Right forelimb (tissue), 1 donor: Measurements from ENCODE around the gene PAXX.
"Not testable (repeated sequence)": the region's sequence is repeated elsewhere in the genome, so short reads cannot be mapped to it uniquely, and the experiment has no call there.

ENCODE experiments used
- DNase-seq: peaks from one replicate; pipeline ENCODE4 v3.0.0-alpha.2; 2018

Gene PAXX

DNA sequence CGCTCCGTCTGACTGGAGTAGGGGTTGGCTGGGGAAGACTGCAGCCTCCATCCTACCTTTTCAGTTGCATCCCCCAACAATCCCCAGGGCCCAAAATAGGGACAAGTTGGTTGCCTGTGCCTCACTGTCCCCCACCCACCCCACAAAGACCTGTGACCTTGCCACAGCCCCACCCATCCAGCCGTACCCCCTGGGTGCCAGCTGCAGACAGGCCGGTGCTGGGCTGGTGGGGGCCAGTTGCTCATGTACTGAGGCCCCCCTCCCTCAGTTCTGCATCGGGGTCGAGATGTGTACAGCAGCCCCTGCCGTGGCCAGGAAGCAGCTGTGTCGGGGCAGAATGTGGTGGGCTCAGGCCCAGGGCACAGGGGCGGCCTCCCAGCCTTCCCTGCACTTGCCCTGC lies 9.1 kb upstream of the PAXX start:
- no peak for DNase-seq

DNA sequence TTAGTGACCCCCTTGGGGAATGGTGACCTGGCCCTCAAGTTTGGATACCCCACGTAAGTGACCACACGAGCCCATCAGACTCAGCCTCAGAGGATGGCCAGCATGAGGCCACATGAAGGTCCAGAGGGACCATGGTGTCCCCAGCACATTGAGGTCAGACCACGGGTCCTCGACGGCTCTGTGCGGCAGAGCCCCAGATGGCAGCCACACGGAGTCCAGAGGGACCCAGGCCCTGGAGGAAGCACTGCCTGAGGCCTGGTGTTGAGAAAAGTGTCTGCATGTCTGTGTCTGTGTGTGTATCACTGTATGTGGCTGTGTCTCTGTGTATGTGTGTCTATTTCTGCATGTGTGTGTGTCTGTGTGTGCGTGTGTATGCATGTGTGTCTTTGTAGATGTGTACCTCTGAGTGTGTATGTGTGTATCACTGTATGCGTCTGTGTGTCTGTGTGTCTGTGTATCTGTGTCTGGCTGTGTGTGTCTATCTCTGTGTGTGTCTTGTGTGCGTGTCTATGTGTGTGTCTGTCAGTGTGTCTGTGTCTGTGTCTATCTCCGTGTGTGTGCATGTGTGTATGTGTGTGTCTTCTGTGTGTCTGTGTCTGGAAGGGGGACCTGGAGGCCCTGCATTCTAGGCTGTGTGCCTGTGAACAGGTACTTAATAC lies 8.4 kb upstream of the PAXX start:
- no peak for DNase-seq

GRCh38 chr9:136984464-136985026 lies 7.7 kb upstream of the PAXX start:
- no peak for DNase-seq

DNA sequence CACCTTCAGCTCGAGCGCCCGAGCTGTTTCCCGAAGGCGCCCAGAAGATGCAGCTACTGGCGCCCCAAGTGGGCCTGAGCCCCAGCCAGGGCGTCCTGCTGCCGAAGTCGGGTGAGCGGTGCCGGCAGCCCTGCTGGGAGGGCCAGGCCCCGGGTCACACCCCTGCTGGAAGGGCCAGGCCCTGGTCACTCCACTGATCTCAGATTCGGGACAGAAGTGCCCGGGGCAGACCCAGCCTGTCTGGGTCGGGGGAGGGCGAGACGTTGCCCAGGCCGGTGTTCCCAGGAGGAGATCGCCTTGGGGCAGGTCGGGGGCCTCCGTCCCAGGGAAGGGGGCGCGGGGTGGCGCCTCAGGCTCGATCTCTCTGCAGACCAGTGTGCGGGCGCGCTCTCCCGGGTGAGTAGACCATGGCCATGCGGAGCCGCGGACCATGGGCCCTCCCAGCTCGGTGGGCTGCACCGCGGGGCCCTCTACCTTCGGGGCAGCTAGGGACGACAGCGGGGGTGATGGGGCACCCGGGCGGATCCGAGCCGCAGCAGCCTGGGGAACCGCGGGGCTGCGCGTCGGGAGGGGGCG lies 7.1 kb upstream of the PAXX start:
- no peak for DNase-seq

DNA sequence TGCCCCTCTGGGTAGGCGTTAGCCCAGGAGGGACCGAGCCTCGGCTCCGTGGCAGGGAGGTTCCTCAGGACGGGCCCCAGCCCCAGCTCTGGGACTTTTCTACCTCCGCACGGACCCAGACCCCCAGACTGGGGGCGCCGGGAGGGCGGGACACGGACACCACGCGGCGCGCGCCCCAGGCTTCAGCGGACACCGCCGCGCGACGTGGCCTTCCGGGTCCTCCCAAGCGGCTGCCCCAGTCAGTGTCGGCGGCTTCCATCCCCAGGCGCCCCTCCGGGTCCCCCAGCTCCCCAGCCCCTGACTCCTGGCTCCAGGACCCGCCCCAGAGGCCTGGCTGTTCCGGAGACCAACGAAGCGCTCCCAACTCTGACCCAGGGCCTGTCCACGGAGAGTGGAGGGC lies 6.4 kb upstream of the PAXX start:
- no peak for DNase-seq

- no peak for DNase-seq
Observed at GRCh38 chr9:136988872-136989271, 3.4 kb upstream of the PAXX start.

DNA sequence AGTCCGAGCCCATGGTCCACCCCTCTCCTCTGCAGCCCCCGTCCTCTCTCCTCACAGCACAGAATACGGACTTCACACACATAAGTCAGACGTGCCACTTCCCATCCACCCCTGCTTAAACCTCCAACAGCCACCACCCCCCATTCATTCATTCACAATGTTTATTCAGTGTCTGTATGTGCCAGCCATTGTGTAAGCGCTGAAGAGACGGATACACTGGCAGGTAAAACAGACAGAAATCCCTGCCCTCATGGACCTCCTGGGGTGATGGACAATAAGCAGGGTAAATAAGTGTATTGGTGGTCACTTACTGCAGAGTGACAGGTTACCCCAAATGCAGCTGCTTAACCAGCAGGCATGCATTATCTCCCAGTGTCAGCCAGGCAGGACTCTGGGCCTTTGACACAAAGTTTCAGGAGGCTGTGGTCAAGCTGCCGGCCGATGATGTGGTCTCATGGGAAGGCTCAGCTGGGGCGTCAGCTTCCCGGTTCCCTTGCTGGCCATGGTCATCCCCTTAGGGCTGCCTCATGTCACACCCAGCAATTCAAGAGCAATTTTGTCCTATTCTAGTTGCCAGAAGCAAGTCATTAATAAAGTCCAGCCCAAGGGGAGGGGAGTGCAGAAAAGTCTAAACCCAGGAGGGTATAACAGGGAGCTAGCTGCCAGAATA lies 1.8 kb upstream of the PAXX start:
- no peak for DNase-seq

DNA sequence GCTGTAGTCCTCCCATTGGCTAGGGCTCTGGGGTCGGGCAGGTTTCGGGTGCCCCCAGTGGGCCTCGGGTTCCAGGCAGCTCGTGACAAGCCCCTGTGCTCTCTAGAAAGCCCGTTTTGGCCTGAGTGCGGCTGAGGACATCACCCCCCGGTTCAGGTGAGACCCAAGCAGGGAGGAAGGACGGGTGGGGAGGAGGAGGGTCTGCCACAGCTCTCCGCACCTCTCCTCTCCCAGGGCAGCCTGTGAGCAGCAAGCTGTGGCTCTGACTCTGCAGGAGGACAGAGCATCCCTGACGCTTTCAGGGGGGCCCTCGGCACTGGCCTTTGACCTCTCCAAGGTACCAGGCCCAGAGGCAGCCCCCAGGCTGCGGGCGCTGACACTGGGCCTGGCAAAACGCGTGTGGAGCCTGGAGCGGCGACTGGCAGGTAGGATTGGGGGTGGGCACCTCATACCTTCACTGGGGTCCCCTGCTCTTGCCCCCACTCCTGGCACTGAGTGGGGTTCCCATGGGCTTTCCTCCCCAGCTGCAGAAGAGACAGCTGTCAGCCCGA lies 672 bp downstream of the PAXX start:
- DNase-seq, result no peak

GRCh38 chr9:136994180-136994887 lies 2.1 kb downstream of the PAXX start:
- no peak for DNase-seq

DNA sequence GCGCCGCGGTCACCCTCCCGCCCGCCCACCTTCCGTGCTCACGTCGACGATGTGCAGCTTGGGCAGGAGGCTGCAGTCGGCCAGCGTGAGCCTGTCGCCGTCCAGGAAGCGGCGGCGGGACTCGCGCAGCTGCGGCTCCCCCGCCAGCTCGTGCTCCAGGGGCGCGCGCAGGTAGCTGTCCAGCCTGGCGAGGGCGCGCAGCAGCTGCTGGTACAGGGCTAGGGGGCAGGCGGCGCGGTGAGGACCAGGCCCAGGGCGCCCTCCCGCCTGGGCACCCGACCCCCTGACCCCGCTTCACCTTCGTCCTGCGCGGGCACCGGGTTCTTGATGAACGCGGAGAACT lies 2.6 kb downstream of the PAXX start:
- DNase-seq, result no peak

- DNase-seq, result no peak
Observed at GRCh38 chr9:136995362-136995761, 3.1 kb downstream of the PAXX start.

DNA sequence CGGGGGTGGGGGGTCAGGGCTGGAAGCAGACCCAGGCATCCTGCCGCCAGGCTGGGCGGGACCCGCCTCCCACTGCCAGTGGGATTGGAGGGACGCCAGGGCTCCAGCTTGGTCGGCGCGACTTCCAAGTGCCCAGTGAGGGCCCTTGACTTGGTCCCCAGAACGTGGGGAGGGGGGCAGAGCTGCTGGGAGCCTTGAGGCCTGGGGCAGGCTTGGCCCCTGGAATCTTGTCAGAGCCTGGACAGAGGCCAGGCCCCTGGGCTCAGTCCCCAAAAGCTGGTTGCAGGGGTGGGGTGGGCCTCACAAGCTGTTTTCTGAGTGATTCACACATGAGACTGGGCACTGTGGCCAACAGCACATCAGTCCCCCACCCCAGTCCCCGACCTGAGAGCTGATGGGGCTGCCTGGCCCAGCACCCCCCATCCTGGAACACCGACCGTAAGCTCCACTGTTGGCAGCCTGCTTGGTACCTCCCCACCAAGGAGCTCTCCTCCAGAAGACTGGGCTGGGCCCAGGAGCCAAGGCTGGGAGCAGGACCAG lies 3.6 kb downstream of the PAXX start:
- DNase-seq, result no peak

DNA sequence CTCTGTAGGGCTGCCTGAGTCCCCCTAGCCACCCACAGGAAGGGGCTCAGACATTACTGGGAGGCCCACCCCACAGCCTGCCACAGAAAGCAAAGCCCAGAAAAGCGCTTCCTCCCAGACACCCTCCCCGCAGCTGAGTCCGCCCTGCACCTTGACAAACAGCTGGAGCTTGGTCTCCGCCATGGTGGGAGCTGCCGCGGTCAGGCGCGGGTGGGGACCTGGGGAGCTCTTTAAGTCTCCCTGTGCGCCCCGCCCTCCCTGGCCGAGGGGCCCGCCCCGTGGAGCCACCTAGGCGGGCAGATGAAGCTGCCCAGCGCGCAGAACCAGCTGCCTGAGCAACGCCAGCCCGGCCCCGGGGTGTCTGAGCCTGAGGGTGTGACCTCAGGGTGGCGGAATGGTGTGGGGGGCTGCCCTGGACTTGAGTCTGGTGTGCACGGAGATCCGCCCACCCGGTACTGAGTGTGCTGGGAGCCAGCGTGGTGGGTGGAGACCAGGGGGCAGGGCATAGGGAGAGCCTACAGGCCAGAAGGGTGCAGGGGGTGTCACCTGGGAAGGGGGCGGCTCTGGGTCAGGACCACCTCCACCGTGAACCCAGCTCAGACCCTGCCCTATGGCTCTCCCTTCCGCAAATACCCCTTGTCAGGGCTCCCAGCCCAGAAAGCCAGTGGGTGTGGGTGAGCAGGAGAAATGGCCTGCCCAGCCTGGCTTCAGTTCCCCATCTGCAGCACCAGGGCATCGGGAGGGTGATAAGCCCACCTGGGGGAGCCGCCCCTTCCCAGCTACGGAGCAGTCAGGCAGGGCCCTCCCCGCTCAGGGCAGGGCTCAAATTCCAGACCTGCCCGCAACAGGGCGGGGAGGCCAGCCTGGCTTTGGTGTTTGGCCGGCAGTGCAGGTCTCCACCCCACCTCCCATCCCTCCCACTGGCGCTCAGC lies 4.4 kb downstream of the PAXX start, which contains the start of gene CLIC3:
Gene CLIC3, minus strand, starts transcription at position 208 of the 932 bp plus-strand sequence. Its CDS starts 25 bp downstream, at position 183.
- DNase-seq, result no peak

- DNase-seq, result no peak
Observed at GRCh38 chr9:136997371-136997770, 5.1 kb downstream of the PAXX start.

DNA sequence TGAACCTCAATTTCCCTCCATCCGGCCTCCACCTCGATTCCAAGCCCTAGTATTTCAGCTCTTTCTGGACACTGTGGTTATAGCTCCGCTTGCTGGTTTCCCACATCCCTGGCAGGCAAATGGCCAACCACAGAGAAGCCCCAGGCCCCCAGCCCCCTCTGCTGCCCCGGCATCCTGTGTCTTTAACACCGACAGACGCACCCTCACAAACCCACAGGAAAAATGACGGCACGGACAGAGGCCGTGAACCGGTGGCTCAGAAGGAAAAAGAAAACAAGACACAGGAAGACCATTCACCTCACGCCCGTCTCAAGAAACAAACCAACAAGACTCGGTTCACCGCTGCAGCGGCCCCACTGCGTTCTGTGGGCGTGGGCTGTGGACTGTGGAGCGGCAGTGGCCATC lies 5.6 kb downstream of the PAXX start:
- no peak for DNase-seq

DNA sequence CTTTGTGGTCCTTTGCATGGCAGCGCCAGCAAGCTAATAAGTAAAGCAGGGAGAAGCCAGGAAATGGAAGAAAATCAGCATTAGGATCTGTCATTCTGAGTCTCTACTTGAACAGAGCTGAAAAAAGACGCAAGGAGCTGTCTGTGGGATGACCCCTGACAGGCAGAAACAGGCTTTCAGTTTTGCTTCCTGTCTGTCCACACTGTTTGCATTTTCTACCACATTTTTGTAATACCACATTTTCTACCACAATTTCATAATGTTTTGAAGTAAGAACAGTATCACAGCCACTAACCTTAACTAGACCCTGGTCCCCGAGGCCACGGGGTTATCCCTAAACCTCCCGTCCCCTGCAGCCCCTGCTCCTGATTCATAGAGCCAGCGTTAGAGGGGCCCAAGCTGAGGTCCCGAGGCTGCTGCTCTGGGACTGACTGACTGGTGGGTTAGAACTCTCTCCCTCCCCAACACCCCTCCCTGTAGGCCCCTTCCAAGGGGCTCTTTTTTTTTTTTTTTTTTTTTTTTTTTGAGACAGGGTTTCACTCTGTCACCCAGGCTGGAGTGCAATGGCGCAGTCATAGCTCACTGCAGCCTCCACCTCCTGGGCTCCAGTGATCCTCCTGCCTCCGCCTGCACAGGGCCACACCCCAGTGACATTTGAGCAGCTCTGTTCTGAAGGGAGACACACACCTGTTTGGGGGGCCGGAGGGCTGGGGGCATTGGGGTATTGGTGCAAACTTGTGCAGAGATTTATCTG lies 8.1 kb downstream of the PAXX start:
- no peak for DNase-seq

DNA sequence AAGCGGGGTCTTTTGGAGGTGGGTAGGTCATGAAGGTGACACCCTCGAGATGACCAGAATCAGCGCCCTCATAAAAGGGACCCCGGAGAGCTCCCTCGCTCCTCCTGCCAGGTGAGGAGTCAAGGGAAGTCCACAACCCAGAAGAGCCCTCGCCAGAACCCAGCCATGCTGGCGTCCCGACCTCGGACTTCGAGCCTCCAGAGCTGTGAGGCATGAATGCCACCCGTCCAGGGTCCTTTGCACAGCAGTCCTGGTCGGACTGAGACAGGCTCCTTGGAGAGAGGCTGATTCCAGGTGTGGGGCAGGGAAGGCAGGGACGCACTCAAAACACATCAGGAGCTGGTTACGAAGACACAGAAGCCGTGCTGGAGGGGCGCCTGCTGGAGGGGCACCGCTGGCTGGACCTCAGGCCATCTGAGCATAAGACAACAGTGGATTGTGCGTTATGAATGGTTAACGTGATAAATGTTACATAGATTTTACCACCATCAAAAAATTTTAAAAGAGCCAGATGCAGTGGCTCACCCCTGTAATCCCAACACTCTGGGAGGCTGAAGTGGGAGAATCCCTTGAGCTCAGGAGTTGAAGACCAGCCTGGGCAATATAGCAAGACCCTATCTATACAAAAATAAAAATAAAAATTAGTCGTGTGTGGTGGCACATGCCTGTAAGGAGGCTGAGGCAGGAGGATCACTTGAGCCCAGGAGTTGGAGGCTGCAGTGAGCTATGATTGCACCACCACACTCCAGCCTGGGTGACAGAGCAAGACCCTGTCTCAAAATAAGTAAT lies 9.8 kb downstream of the PAXX start:
- DNase-seq, result no peak

DNA sequence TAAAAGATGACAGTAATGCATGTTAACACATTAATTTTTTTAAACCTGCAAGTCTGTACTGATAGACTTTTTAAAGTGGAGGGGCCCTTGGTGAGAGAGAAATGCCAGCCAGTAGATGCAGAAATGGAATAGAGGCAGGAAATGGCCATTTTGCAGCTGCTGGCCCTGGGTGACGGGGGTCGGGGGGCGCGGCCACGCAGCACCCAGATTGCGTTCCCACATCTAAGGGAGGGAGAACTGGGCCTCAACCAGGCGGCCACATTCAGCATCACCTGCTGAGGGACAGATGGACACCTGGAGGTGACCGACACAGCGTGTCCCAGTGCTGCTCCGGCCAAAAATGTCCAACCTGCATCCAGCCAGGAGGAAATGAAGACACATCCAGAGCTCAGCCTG lies 10.4 kb downstream of the PAXX start:
- DNase-seq, result no peak

DNA sequence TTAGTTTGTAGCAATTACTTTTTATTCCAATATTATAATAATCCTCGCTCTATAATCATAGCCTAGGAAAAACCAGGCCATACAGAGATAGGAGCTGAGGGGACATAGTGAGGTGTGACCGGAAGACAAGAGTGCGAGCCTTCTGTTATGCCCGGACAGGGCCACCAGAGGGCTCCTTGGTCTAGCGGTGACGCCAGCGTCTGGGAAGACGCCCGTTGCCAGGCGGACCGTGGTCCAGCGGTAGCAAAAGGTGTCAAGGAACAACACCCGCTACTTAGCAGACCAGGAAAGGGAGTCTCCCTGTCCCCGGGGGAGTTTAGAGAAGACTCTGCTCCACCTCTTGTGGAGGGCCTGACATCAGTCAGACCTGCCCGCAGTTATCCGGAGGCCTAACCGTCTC lies 12.1 kb downstream of the PAXX start:
- not testable (repeated sequence) for DNase-seq
